ENCODE measurements around the gene RND2.

- TF ChIP-seq, protein P1, sequence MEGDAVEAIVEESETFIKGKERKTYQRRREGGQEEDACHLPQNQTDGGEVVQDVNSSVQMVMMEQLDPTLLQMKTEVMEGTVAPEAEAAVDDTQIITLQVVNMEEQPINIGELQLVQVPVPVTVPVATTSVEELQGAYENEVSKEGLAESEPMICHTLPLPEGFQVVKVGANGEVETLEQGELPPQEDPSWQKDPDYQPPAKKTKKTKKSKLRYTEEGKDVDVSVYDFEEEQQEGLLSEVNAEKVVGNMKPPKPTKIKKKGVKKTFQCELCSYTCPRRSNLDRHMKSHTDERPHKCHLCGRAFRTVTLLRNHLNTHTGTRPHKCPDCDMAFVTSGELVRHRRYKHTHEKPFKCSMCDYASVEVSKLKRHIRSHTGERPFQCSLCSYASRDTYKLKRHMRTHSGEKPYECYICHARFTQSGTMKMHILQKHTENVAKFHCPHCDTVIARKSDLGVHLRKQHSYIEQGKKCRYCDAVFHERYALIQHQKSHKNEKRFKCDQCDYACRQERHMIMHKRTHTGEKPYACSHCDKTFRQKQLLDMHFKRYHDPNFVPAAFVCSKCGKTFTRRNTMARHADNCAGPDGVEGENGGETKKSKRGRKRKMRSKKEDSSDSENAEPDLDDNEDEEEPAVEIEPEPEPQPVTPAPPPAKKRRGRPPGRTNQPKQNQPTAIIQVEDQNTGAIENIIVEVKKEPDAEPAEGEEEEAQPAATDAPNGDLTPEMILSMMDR (IDR thresholded peaks at IDR 0.05): no peak
- TF ChIP-seq EP300 (IDR thresholded peaks at IDR 0.05): no peak
- no peak for TF ChIP-seq POLR2A (IDR thresholded peaks at IDR 0.05)
- TF ChIP-seq POLR2AphosphoS5 (IDR thresholded peaks at IDR 0.05): no peak
Observed at GRCh38 chr17:43013296-43013695, 11.7 kb upstream of the RND2 start.
